GM15510 (cell line): Measurements from ENCODE around the gene JAG1.

ENCODE experiments used
- POLR2A ChIP-seq: IDR thresholded peaks from 3 replicates; pipeline ENCODE4 v1.6.1; 2011; ENCODE audit warnings: borderline replicate concordance; ENCODE audit not compliant: insufficient read length; ENCODE audit errors: extremely low read depth

Gene JAG1

GRCh38 chr20:10625641-10626040 is 48.2 kb downstream of the JAG1 start:
- TF ChIP-seq POLR2A = no peak

GRCh38 chr20:10622657-10623418 is 51.0 kb downstream of the JAG1 start:
- no peak for TF ChIP-seq POLR2A

- TF ChIP-seq POLR2A = no peak
Observed at GRCh38 chr20:10621149-10621548, 52.6 kb downstream of the JAG1 start.

GRCh38 chr20:10619427-10619826 is 54.4 kb downstream of the JAG1 start:
- no peak for TF ChIP-seq POLR2A

GRCh38 chr20:10618611-10619245 is 55.1 kb downstream of the JAG1 start:
- TF ChIP-seq POLR2A = no peak

- no peak for TF ChIP-seq POLR2A
Observed at GRCh38 chr20:10616212-10616611, 57.6 kb downstream of the JAG1 start.

- TF ChIP-seq POLR2A = no peak
Observed at GRCh38 chr20:10613911-10614310, 59.9 kb downstream of the JAG1 start.

- TF ChIP-seq POLR2A = no peak
Observed at GRCh38 chr20:10611357-10611756, 62.4 kb downstream of the JAG1 start.

- no peak for TF ChIP-seq POLR2A
Observed at GRCh38 chr20:10610251-10610650, 63.5 kb downstream of the JAG1 start.

GRCh38 chr20:10609770-10610169 is 64.0 kb downstream of the JAG1 start:
- TF ChIP-seq POLR2A = no peak

- TF ChIP-seq POLR2A = no peak
Observed at GRCh38 chr20:10609276-10609675, 64.5 kb downstream of the JAG1 start.

GRCh38 chr20:10605547-10606195 is 68.1 kb downstream of the JAG1 start:
- TF ChIP-seq POLR2A = no peak

- no peak for TF ChIP-seq POLR2A
Observed at GRCh38 chr20:10604865-10605440, 68.8 kb downstream of the JAG1 start.

- TF ChIP-seq POLR2A = no peak
Observed at GRCh38 chr20:10603971-10604864, 69.6 kb downstream of the JAG1 start.

GRCh38 chr20:10603378-10603777 is 70.4 kb downstream of the JAG1 start:
- no peak for TF ChIP-seq POLR2A

GRCh38 chr20:10602221-10602871 is 71.5 kb downstream of the JAG1 start:
- no peak for TF ChIP-seq POLR2A
